Mucosa of descending colon (tissue), 3 donors: ENCODE measurements around the gene KIF21B. TPM values are rescaled to one million over a fixed set of nuclear protein-coding genes. Genes with fewer than 3 reads are reported as not detected.

Experiments used
- ATAC-seq: fragments of 200-7000 bp; cut with Tn5 transposase; one replicate; pipeline ENCODE4 v1.9.1; 2020; ENCODE audit warnings: mild to moderate bottlenecking, moderate library complexity
- DNase-seq, 3 donors: peaks; one replicate each; pipeline ENCODE4 v3.0.0-alpha.2; 2020
- H3K36me3 ChIP-seq: fragments of 200-600 bp; one replicate; pipeline ENCODE4 v1.8.0; 2021; ENCODE audit warnings: low read depth, mild to moderate bottlenecking
- H3K4me1 ChIP-seq: fragments of 200-600 bp; one replicate; pipeline ENCODE4 v1.8.0; 2021; ENCODE audit warnings: low read depth, mild to moderate bottlenecking
- H3K4me3 ChIP-seq: fragments of 200-600 bp; one replicate; pipeline ENCODE4 v1.8.0; 2021; ENCODE audit warnings: mild to moderate bottlenecking
- H3K9me3 ChIP-seq: fragments of 200-600 bp; one replicate; pipeline ENCODE4 v1.8.0; 2021; ENCODE audit warnings: mild to moderate bottlenecking
- CTCF ChIP-seq: fragments of 200-600 bp; IDR thresholded peaks from one replicate; pipeline ENCODE4 v1.8.0; 2022; ENCODE audit warnings: antibody characterized with exemption, mild to moderate bottlenecking
- intact Hi-C, 2 donors: fragments of 100-400 bp; cut with DNase I in 1 of 2; cut with micrococcal nuclease in 1 of 2; formaldehyde crosslinking; loops; one replicate each; pipeline versions ENCODE4 v1.11.0 to v1.11.1; 2022; cut with DNase I, micrococcal nuclease
- total RNA-seq, 3 donors: library from RNA; stranded (reverse); fragmentation: NEBNext Ultra II Directional in 2 of 3; extraction: Animal tissue kit (Norgen Biotek cat#: 25700) in 2 of 3; gene quantifications; one replicate each; pipeline versions ENCODE4 v1.2.1 to v1.2.4, GENCODE V29; 2021 to 2023
- donor health status: DM: no; HTN: no; CAD: no; lungs with moderate emphysema.
- donor health status: DM: no; HTN: no; CAD: no.
- donor health status: DM: no; HTN: yes; CAD: no.

Gene KIF21B
- total RNA-seq, 3 donors from 2014 or later = 3.2 to 10.5 (median 4.0) TPM

GRCh38 chr1:201036188-201036842, 12.8 kb upstream of the KIF21B start:
- no peaks in the 10 kb centered on the region for H3K4me1 ChIP-seq
- H3K9me3 ChIP-seq = no peaks in the 10 kb centered on the region
- no peaks in the 10 kb centered on the region for H3K36me3 ChIP-seq
- intact Hi-C loops = no loop called here
- DNase-seq (no peak), ATAC-seq (no peak)
- TF ChIP-seq CTCF = no peak
- no peak overlapping the region for H3K4me3 ChIP-seq

GRCh38 chr1:201034671-201035070, 11.2 kb upstream of the KIF21B start:
- H3K4me1 ChIP-seq = peaks cover under 1% of the 10 kb centered on the region
- H3K9me3 ChIP-seq = no peaks in the 10 kb centered on the region
- TF ChIP-seq CTCF = no peak
- H3K4me3 ChIP-seq = no peak overlapping the region
- no peak for DNase-seq
- intact Hi-C loops = no loop called here
- no peak for ATAC-seq
- no peaks in the 10 kb centered on the region for H3K36me3 ChIP-seq

DNA sequence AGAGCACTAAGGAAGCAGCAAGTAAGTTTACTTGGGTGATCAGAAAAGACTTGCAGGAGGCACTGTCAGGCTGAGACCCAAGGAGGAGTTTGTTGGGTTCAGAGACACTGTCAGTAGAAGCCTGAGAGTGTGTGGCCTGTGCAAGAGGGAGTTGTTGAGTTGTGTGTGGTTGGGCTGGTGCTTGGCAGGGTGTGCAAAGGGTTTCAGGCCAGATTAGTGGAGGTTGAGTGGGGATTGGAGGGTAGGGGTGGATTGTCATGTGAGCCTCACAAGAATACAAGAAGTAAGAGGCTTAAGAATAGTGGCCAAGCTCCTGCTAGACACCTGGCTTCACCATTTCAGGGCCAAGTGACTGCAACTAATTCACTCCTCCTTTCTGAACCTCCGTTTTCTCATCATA, 8.9 kb upstream of the KIF21B start:
- Histone ChIP-seq H3K9me3 (no peaks in the 10 kb centered on the region), H3K4me1 (peaks cover 17% of the 10 kb centered on the region), H3K4me3 (no peak overlapping the region), H3K36me3 (no peaks in the 10 kb centered on the region)
- ATAC-seq (no peak), DNase-seq (no peak)
- no peak for TF ChIP-seq CTCF
- intact Hi-C loops = no loop called here

DNA sequence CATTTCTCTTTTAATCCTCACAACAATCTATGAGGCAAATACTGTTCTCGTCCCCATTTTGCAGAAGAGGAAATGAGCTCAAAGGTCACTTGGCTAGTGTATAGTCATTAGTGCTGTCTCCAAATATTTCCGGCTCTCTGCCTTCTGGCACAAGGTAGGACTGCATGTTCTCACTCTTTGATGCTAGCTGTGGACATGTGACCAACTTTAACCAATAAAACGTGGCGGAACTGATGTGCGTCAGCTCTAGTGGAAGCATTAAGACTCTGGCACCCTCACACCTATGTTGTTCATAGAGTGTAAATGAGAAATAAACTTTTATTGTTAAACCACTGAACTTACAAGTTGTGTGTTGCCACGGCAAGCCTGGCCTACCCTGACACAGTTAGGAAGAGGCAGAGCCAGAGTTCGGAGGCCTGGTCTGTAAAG, 5.0 kb upstream of the KIF21B start:
- TF ChIP-seq CTCF = no peak
- ATAC-seq (peak; percentile 85), DNase-seq (peak in 2 of 3 donors; percentile 53 to 83)
- H3K4me3 ChIP-seq = no peak overlapping the region
- no peaks in the 10 kb centered on the region for H3K36me3 ChIP-seq
- intact Hi-C loops = no loop called here
- H3K4me1 ChIP-seq = peaks cover 28% of the 10 kb centered on the region
- H3K9me3 ChIP-seq = no peaks in the 10 kb centered on the region

DNA sequence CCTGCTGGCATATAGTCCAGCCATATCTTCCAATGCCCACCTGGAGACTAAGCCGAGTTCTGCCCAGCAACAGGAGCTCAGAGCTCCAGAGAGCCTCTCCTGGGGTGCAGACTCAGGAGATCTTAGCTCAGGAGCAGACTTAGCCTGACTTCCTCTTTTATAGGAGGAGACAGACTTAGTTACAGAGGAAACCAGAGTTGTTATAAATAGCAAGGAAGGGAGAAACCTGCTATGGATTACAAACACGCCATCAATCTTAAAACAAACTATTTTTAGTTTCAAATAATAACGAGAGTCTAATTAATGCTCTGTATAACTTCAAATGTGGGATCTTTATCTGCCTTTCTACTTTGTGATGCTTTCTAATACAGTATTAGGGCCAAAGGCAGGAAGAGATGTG, 3.3 kb upstream of the KIF21B start:
- ATAC-seq = no peak

More for the DNA sequence above, 3.3 kb upstream of the KIF21B start:
- Histone ChIP-seq H3K4me3 (no peak overlapping the region), H3K9me3 (no peaks in the 10 kb centered on the region), H3K36me3 (no peaks in the 10 kb centered on the region), H3K4me1 (peaks cover 40% of the 10 kb centered on the region)
- no peak for DNase-seq
- intact Hi-C loops = no loop called here
- no peak for TF ChIP-seq CTCF
